H9 (cell line): ENCODE results near the gene PRKACB. TPM values are rescaled to one million over a fixed set of nuclear protein-coding genes. Genes with fewer than 3 reads are reported as not detected.

ENCODE experiments used
- DNase-seq: peaks from one replicate; pipeline ENCODE4 v3.0.0-alpha.2; 2017
- H2AFZ ChIP-seq: one replicate; pipeline ENCODE4 v1.6.1; 2013; ENCODE audit warnings: mild to moderate bottlenecking, low read length, control low read depth, moderate library complexity
- H2AK5ac ChIP-seq: 2 replicates; pipeline ENCODE4 v1.6.1; 2013; ENCODE audit warnings: low read length, control low read depth, mixed read lengths; ENCODE audit not compliant: insufficient read length
- H2BK120ac ChIP-seq: one replicate; pipeline ENCODE4 v1.6.1; 2013; ENCODE audit warnings: low read depth, mild to moderate bottlenecking, low read length, control low read depth, inconsistent platforms; ENCODE audit not compliant: poor library complexity, severe bottlenecking
- H2BK12ac ChIP-seq: 2 replicates; pipeline ENCODE4 v1.6.1; 2013; ENCODE audit warnings: low read length, control low read depth, mixed read lengths, low read depth; ENCODE audit not compliant: insufficient read length
- H2BK15ac ChIP-seq: 2 replicates; pipeline ENCODE4 v1.6.1; 2013; ENCODE audit warnings: low read depth, low read length, control low read depth
- H2BK20ac ChIP-seq: one replicate; pipeline ENCODE4 v1.6.1; 2013; ENCODE audit warnings: low read depth, mild to moderate bottlenecking, low read length, control low read depth, inconsistent platforms; ENCODE audit not compliant: poor library complexity, severe bottlenecking
- H2BK5ac ChIP-seq: 2 replicates; pipeline ENCODE4 v1.6.1; 2013; ENCODE audit warnings: low read length, control low read depth, mixed read lengths; ENCODE audit not compliant: insufficient read length
- H3K14ac ChIP-seq: 2 replicates; pipeline ENCODE4 v1.6.1; 2013; ENCODE audit warnings: low read length, control low read depth; ENCODE audit not compliant: insufficient read depth
- H3K18ac ChIP-seq: 2 replicates; pipeline ENCODE4 v1.6.1; 2013; ENCODE audit warnings: low read depth, mild to moderate bottlenecking, mixed read lengths, low read length, control low read depth; ENCODE audit not compliant: insufficient read length
- H3K23ac ChIP-seq: 2 replicates; pipeline ENCODE4 v1.6.1; 2013; ENCODE audit warnings: low read length, control low read depth, mixed read lengths, low read depth; ENCODE audit not compliant: insufficient read length
- H3K23me2 ChIP-seq: 2 replicates; pipeline ENCODE4 v1.6.1; 2013; ENCODE audit warnings: low read depth, mild to moderate bottlenecking, mixed read lengths, low read length, control low read depth; ENCODE audit not compliant: insufficient read length, poor library complexity, severe bottlenecking
- H3K27ac ChIP-seq: 2 replicates; pipeline ENCODE4 v1.5.1; 2013; ENCODE audit warnings: low read length, control low read depth, mixed read lengths, low read depth; ENCODE audit not compliant: insufficient read length
- H3K27me3 ChIP-seq: 2 replicates; pipeline ENCODE4 v1.6.1; 2013; ENCODE audit warnings: low read length, control low read depth, inconsistent platforms; ENCODE audit not compliant: insufficient read depth
- H3K4ac ChIP-seq: 2 replicates; pipeline ENCODE4 v1.6.1; 2013; ENCODE audit warnings: low read depth, mild to moderate bottlenecking, control low read depth, inconsistent platforms, low read length, moderate library complexity
- H3K4me1 ChIP-seq: 2 replicates; pipeline ENCODE4 v1.6.1; 2013; ENCODE audit warnings: low read length, control low read depth, inconsistent platforms; ENCODE audit not compliant: insufficient read depth
- H3K4me2 ChIP-seq: 2 replicates; pipeline ENCODE4 v1.6.1; 2013; ENCODE audit warnings: low read length, control low read depth, mixed read lengths; ENCODE audit not compliant: insufficient read length, insufficient read depth
- H3K56ac ChIP-seq: 2 replicates; pipeline ENCODE4 v1.6.1; 2013; ENCODE audit warnings: low read depth, mild to moderate bottlenecking, mixed read lengths, low read length, control low read depth; ENCODE audit not compliant: insufficient read length
- H3K79me1 ChIP-seq: 2 replicates; pipeline ENCODE4 v1.6.1; 2013; ENCODE audit warnings: low read depth, mild to moderate bottlenecking, moderate library complexity, low read length, control low read depth, inconsistent platforms; ENCODE audit not compliant: insufficient read depth, poor library complexity, severe bottlenecking
- H3K79me2 ChIP-seq: 2 replicates; pipeline ENCODE4 v1.6.1; 2013; ENCODE audit warnings: low read length, control low read depth, inconsistent platforms; ENCODE audit not compliant: insufficient read depth
- H3K9ac ChIP-seq: 2 replicates; pipeline ENCODE4 v1.6.1; 2013; ENCODE audit warnings: low read length, control low read depth, mixed read lengths; ENCODE audit not compliant: insufficient read length; ENCODE audit errors: extremely low read depth
- H3K9me3 ChIP-seq: one replicate; pipeline ENCODE4 v1.6.1; 2013; ENCODE audit warnings: low read depth, low read length, inconsistent platforms; ENCODE audit not compliant: control insufficient read depth
- H3T11ph ChIP-seq: one replicate; pipeline ENCODE4 v1.6.1; 2013; ENCODE audit warnings: mild to moderate bottlenecking, low read length, control low read depth, inconsistent platforms
- H4K20me1 ChIP-seq: one replicate; pipeline ENCODE4 v1.6.1; 2013; ENCODE audit not compliant: control insufficient read depth, insufficient read length, insufficient read depth
- H4K5ac ChIP-seq: 2 replicates; pipeline ENCODE4 v1.6.1; 2013; ENCODE audit warnings: low read depth, mild to moderate bottlenecking, mixed read lengths, low read length, control low read depth; ENCODE audit not compliant: insufficient read length
- H4K8ac ChIP-seq: replicated peaks from 2 replicates; pipeline ENCODE4 v1.6.1; 2013; ENCODE audit warnings: low read length, control low read depth, mixed read lengths, low read depth; ENCODE audit not compliant: insufficient read length
- H4K91ac ChIP-seq: 2 replicates; pipeline ENCODE4 v1.6.1; 2013; ENCODE audit warnings: low read depth, mild to moderate bottlenecking, moderate library complexity, mixed read lengths, low read length, control low read depth; ENCODE audit not compliant: insufficient read length
- H3K27ac Mint-ChIP-seq, 3 experiments: 2 replicates in 2 of 3; 3 replicates in 1 of 3; pipeline ENCODE4 v1.8.0; 2020 to 2021; ENCODE audit warnings: mixed read lengths in 3 of 3, mild to moderate bottlenecking in 1 of 3, moderate library complexity in 1 of 3
- H3K27me3 Mint-ChIP-seq: 2 replicates; pipeline ENCODE4 v1.8.0; 2021; ENCODE audit warnings: low read depth, mild to moderate bottlenecking, moderate library complexity, mixed read lengths
- H3K36me3 Mint-ChIP-seq, 3 experiments: 2 replicates in 2 of 3; 3 replicates in 1 of 3; pipeline ENCODE4 v1.8.0; 2020 to 2021; ENCODE audit warnings: low read depth in 3 of 3, mixed read lengths in 3 of 3; ENCODE audit not compliant: insufficient read depth in 1 of 3
- H3K4me1 Mint-ChIP-seq, 2 experiments: 2 replicates each; pipeline ENCODE4 v1.8.0; 2020; ENCODE audit warnings: mixed read lengths in 2 of 2
- H3K4me3 Mint-ChIP-seq, 2 experiments: 2 replicates in 1 of 2; 3 replicates in 1 of 2; pipeline ENCODE4 v1.8.0; 2020 to 2021; ENCODE audit warnings: mild to moderate bottlenecking in 2 of 2, mixed read lengths in 2 of 2, moderate library complexity in 1 of 2
- H3K9me3 Mint-ChIP-seq, 2 experiments: 2 replicates in 1 of 2; 3 replicates in 1 of 2; pipeline ENCODE4 v1.8.0; 2020; ENCODE audit warnings: mild to moderate bottlenecking in 2 of 2, mixed read lengths in 2 of 2, moderate library complexity in 1 of 2
- CTCF ChIP-seq: fragments of 200-600 bp; sonication (generic); conservative IDR thresholded peaks from 3 replicates; pipeline ENCODE4 v1.8.0; 2021; ENCODE audit warnings: antibody characterized with exemption, mild to moderate bottlenecking
- WGBS: extraction: QIAGEN DNeasy Blood & Tissue Kit; methylation state at CpG from one replicate; pipeline ENCODE4 v1.1.7; 2013; ENCODE audit warnings: missing lambda C conversion rate, low lambda C conversion rate, mixed read lengths; ENCODE audit not compliant: insufficient read length; ENCODE audit errors: extremely low coverage; 5-methylcytosine and 5-hydroxymethylcytosine counted together
- total RNA-seq: library from RNA; stranded (reverse); gene quantifications from 2 replicates; pipeline ENCODE4 v1.2.1, GENCODE V29; 2021

The PRKACB gene
- total RNA-seq, 1 experiment from 2014 or later: 20.7 TPM

- Mint-ChIP-seq H3K27me3 (no peaks in the 10 kb centered on the region), H3K4me1 (no peaks in the 10 kb centered on the region)
- no peak overlapping the region for H3K23ac ChIP-seq
Observed at GRCh38 chr1:84192681-84193080, 48.6 kb downstream of the PRKACB start.

More at GRCh38 chr1:84192681-84193080, 48.6 kb downstream of the PRKACB start:
- Mint-ChIP-seq H3K9me3 (peaks cover 17 to 25% of the 10 kb centered on the region in 2 experiments; a peak in 4 of 5 replicates), H3K27ac (no peak overlapping the region), H3K36me3 (peaks cover 35 to 42% (median 36%) of the 10 kb centered on the region in 3 experiments), H3K4me3 (no peak overlapping the region)
- H3K4me2 ChIP-seq: no peak overlapping the region
- H3K79me2 ChIP-seq: no peaks in the 10 kb centered on the region
- no peak overlapping the region for H2BK5ac ChIP-seq
- H2BK12ac ChIP-seq: no peak overlapping the region
- H4K8ac ChIP-seq: no peak overlapping the region
- no peak overlapping the region for H4K5ac ChIP-seq
- no peak overlapping the region for H2BK20ac ChIP-seq
- no peak for DNase-seq
- no peak overlapping the region for H3T11ph ChIP-seq
- H4K20me1 ChIP-seq: no peaks in the 10 kb centered on the region
- no peak overlapping the region for H2AFZ ChIP-seq
- H2BK120ac ChIP-seq: no peak overlapping the region
- no peak for TF ChIP-seq CTCF
- H3K9ac ChIP-seq: no peak overlapping the region
- no peak overlapping the region for H3K56ac ChIP-seq
- H3K4me1 ChIP-seq: no peaks in the 10 kb centered on the region
- no peak overlapping the region for H3K27ac ChIP-seq
- H4K91ac ChIP-seq: no peak overlapping the region
- no peak overlapping the region for H3K4ac ChIP-seq
- H3K27me3 ChIP-seq: no peaks in the 10 kb centered on the region
- no peaks in the 10 kb centered on the region for H3K23me2 ChIP-seq
- no peaks in the 10 kb centered on the region for H3K79me1 ChIP-seq
- H3K9me3 ChIP-seq: no peaks in the 10 kb centered on the region
- WGBS: no CpG with 5 or more reads among the region's 3 CpGs
- no peak overlapping the region for H3K14ac ChIP-seq
- no peak overlapping the region for H3K18ac ChIP-seq
- no peak overlapping the region for H2AK5ac ChIP-seq
- H2BK15ac ChIP-seq: no peak overlapping the region
